Endodermal cell (in vitro differentiated cells): ENCODE results near the gene SPRR2A. TPM values are rescaled to one million over a fixed set of nuclear protein-coding genes. Genes with fewer than 3 reads are reported as not detected.

Source experiments
- total RNA-seq, 2 donors: library from RNA; stranded (reverse); fragmentation: NEBNext Ultra II Directional in 1 of 2; extraction: Animal tissue kit (Norgen Biotek cat#: 25700) in 1 of 2; gene quantifications; 2 replicates in 1 of 2; 3 replicates in 1 of 2; pipeline ENCODE4 v1.2.1, GENCODE V29; 2021

SPRR2A gene
- total RNA-seq, 2 donors from 2014 or later: not detected

Other genes with a start within 250 kb of the SPRR2A start
- gene LCE1B, start 245.5 kb downstream of the SPRR2A start, total RNA-seq: not detected
- gene LCE1A, start 230.0 kb downstream of the SPRR2A start, total RNA-seq: not detected
- gene LCE6A, start 214.7 kb downstream of the SPRR2A start, total RNA-seq: not detected
- not detected for gene LCE7A, start 197.5 kb downstream of the SPRR2A start, total RNA-seq
- not detected for gene SMCP, start 179.2 kb downstream of the SPRR2A start, total RNA-seq
- not detected for gene IVL, start 149.0 kb downstream of the SPRR2A start, total RNA-seq
- gene SPRR5, start 110.3 kb downstream of the SPRR2A start, total RNA-seq: not detected
- gene SPRR4, start 86.9 kb downstream of the SPRR2A start, total RNA-seq: not detected
- not detected for gene SPRR1A, start 73.4 kb downstream of the SPRR2A start, total RNA-seq
- not detected for gene SPRR3, start 55.8 kb downstream of the SPRR2A start, total RNA-seq
- gene SPRR1B, start 26.3 kb downstream of the SPRR2A start, total RNA-seq: not detected
- gene SPRR2D, start 16.4 kb downstream of the SPRR2A start, total RNA-seq: under 1 TPM in 1 of 2 donors, not detected in 1; 0.42 TPM
- not detected for gene SPRR2B, start 14.1 kb upstream of the SPRR2A start, total RNA-seq
- gene SPRR2E, start 37.0 kb upstream of the SPRR2A start, total RNA-seq: not detected
- not detected for gene SPRR2F, start 56.0 kb upstream of the SPRR2A start, total RNA-seq
- gene SPRR2G, start 93.4 kb upstream of the SPRR2A start, total RNA-seq: not detected
- not detected for gene LELP1, start 145.9 kb upstream of the SPRR2A start, total RNA-seq
- gene PRR9, start 160.1 kb upstream of the SPRR2A start, total RNA-seq: not detected
- gene LORICRIN, start 202.2 kb upstream of the SPRR2A start, total RNA-seq: not detected